GM12891 (cell line): ENCODE measurements around the gene F12. TPM values are rescaled to one million over a fixed set of nuclear protein-coding genes. Genes with fewer than 3 reads are reported as not detected.

Source experiments
- DNase-seq: peaks from one replicate; pipeline ENCODE4 v3.0.0; 2011; ENCODE audit warnings: low spot score; ENCODE audit not compliant: insufficient read length
- FAIRE-seq: peaks from 2 replicates; lab custom pipeline; 2011; peaks lifted over from hg19 to GRCh38; lab: Jason Lieb, UNC
- PAX5 ChIP-seq: IDR thresholded peaks from 2 replicates; pipeline ENCODE4 v1.6.1; 2011; ENCODE audit warnings: low read length, moderate library complexity, mild to moderate bottlenecking; ENCODE audit not compliant: insufficient read depth, severe bottlenecking
- POLR2A ChIP-seq: IDR thresholded peaks from 2 replicates; pipeline ENCODE4 v1.6.1; 2011; ENCODE audit warnings: low read depth, low read length, control low read depth
- POLR2AphosphoS5 ChIP-seq: IDR thresholded peaks from 2 replicates; pipeline ENCODE4 v1.6.1; 2011; ENCODE audit warnings: low read depth, low read length, control low read depth
- POU2F2 ChIP-seq: IDR thresholded peaks from 2 replicates; pipeline ENCODE4 v1.6.1; 2011; ENCODE audit warnings: low read depth, mild to moderate bottlenecking, control low read depth, low read length, moderate library complexity
- SPI1 ChIP-seq: IDR thresholded peaks from 2 replicates; pipeline ENCODE4 v1.6.1; 2011; ENCODE audit warnings: low read depth, low read length, control low read depth
- TAF1 ChIP-seq: IDR thresholded peaks from 2 replicates; pipeline ENCODE4 v1.6.1; 2011; ENCODE audit warnings: low read depth, low read length, control low read depth
- polyA plus RNA-seq: library from polyadenylated mRNA; unstranded; fragments of >200 nt; gene quantifications from one replicate; pipeline ENCODE4 v1.2.1, GENCODE V29; 2012; ENCODE audit warnings: low read depth, missing spikeins, inconsistent platforms; ENCODE audit not compliant: missing spikeins

F12 gene
- polyA plus RNA-seq: 4.7 TPM

GRCh38 chr5:177409043-177409801 lies at the start of gene F12:
Gene F12, minus strand, starts transcription at chr5:177409564. Its CDS starts 37 bp downstream, at chr5:177409527.
- TF ChIP-seq SPI1 (no peak), PAX5 (no peak), POU2F2 (no peak), POLR2AphosphoS5 (no peak)
- peak; percentile 31 for FAIRE-seq
- no peak for DNase-seq

DNA sequence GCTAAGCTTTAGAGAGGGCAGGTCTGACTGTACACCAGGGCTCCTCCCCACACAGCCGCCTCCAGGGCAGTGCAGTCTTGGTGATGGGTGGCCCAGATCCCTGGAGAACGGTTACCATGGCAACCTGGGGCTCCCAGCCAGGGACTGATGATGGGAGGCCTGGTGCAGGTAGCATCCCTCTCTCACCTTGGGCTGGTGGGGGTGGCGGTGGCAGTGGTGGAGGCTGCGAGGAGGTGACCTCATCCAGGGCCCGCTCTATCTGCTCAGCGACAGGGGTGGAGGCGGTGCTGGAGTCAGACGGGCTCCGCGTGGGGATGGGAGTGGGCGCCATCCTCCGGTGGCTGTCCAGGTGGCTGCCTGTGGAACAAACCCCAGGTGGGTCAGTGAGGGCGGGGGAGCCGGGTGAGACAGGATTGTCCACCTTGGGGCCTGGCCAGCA lies 49.6 kb upstream of the F12 start:
- no peak for TF ChIP-seq POU2F2
- TF ChIP-seq POLR2A: no peak
- no peak for TF ChIP-seq PAX5
- TF ChIP-seq TAF1: no peak
- no peak for TF ChIP-seq SPI1
- no peak for TF ChIP-seq POLR2AphosphoS5
- no peak for FAIRE-seq
- no peak for DNase-seq

- no peak for DNase-seq
- no peak for FAIRE-seq
- TF ChIP-seq POLR2AphosphoS5 (no peak), POLR2A (0 out of 2 replicates have a peak, but pooled peaks have one; percentile 7)
These were observed 48.7 kb upstream of the F12 start for GRCh38 chr5:177457852-177458681.

DNA sequence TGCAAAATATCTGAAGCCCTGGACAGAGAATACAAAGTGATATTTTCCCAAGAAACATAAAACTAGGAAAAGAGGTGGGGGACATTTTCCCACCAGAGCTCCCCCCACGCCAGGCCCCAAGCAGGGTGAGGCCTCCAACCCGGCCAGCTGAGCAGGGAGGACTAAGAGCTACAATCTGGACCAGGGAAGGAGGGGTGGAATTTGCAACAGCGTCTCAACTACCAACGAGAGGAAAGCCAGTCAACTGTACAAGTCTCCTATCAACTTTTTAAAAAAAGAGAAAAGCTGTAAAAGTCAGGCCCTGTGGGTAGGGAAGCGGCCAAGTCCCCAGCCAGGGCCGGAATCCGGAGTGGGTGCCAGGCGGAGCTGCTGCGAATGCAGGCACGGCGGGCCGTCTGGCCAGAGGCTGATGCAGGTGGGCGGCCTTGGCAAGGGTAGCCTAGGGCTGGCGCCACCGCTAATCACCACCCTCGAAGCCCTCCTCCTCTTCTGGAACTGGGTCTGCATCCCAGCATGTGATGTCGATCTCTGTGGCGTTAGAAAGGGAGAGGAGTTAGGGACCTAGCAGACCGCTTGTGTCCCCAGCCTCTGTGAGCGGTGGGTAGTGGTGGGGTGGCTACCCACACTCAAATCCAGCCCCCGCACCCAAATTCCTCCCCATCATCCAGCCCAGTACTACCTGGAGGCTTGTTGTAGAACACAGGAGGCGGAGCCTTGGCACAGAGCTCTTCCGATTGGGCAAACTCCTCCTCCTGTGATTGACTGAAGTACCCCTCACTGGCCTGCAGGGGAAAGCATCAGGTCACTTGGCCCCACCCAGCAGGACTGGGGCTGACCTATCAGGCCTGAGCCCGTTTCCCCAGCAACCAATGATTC lies 47.9 kb upstream of the F12 start:
- FAIRE-seq (peak; percentile 99), DNase-seq (peak; percentile 96)
- TF ChIP-seq POU2F2 (0 out of 2 replicates have a peak, but pooled peaks have one; percentile 19), TAF1 (no peak), POLR2A (0 out of 2 replicates have a peak, but pooled peaks have one; percentile 41)

DNA sequence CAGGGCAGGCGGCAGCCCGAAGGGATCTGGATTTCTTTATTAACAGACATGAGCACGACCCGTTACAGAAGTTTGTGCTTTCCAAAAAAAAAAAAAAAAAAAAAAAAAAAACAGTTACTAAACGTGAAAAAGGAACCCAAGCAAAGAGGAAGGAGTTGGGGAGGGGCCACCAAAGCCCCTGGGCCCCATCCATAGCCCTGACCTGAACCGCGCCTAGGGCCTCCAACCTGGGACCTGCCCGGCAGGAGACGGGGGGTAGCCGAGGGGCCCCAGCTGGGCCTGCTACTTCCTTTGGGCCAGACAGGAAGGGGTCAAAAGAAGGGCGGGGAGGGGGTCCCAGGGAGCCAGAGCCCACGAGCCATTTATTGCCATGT lies 47.2 kb upstream of the F12 start:
- DNase-seq (no peak), FAIRE-seq (no peak)
- no peak for TF ChIP-seq SPI1
- TF ChIP-seq POLR2A: no peak
- no peak for TF ChIP-seq POLR2AphosphoS5
- TF ChIP-seq POU2F2: no peak
- TF ChIP-seq PAX5: no peak
- TF ChIP-seq TAF1: no peak

DNA sequence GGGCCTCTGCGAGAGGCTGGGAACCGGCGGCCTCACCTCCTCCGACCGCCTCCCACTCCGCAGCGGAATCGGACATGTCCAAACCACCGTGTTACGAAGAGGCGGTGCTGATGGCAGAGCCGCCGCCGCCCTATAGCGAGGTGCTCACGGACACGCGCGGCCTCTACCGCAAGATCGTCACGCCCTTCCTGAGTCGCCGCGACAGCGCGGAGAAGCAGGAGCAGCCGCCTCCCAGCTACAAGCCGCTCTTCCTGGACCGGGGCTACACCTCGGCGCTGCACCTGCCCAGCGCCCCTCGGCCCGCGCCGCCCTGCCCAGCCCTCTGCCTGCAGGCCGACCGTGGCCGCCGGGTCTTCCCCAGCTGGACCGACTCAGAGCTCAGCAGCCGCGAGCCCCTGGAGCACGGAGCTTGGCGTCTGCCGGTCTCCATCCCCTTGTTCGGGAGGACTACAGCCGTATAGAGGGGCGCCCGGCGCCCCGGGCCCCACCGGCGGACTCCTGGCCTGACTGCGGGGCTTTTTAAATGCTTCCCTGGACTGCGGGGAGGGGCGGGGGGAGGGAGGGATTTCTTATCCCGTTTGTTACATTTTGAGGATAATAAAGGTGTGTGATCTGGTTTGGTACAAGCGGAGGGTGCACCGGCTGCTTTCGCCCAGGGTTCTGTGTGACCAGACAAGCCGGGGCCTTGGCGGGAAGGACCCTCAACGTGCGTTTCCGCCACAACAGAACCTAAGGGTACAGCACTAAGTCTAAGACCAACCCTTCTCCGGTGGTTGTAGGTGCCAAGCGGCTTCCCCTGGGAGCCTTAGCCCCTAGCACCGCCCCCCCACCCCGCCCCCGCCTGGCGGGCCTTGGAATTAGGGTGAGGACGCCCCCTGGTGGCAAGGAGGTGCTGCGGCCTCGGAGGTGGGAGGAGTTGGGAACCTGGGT lies 46.6 kb upstream of the F12 start:
- peak; percentile 84 for FAIRE-seq
- peak; percentile 96 for DNase-seq
- TF ChIP-seq SPI1: no peak
- peak; percentile 32; the same call in 1 of the 2 replicates for TF ChIP-seq POLR2A
- no peak for TF ChIP-seq PAX5
- TF ChIP-seq POU2F2: no peak
- TF ChIP-seq TAF1: no peak
- TF ChIP-seq POLR2AphosphoS5: 0 out of 2 replicates have a peak, but pooled peaks have one; percentile 8

- DNase-seq: peak; percentile 87
- peak; percentile 99 for FAIRE-seq
- no peak for TF ChIP-seq POU2F2
- 0 out of 2 replicates have a peak, but pooled peaks have one; percentile 14 for TF ChIP-seq TAF1
- no peak for TF ChIP-seq SPI1
- peak; percentile 35 for TF ChIP-seq PAX5
- peak; percentile 72 for TF ChIP-seq POLR2AphosphoS5
- no peak; the same call in 1 of the 2 replicates for TF ChIP-seq POLR2A
These were observed 45.8 kb upstream of the F12 start for GRCh38 chr5:177455036-177455660.

DNA sequence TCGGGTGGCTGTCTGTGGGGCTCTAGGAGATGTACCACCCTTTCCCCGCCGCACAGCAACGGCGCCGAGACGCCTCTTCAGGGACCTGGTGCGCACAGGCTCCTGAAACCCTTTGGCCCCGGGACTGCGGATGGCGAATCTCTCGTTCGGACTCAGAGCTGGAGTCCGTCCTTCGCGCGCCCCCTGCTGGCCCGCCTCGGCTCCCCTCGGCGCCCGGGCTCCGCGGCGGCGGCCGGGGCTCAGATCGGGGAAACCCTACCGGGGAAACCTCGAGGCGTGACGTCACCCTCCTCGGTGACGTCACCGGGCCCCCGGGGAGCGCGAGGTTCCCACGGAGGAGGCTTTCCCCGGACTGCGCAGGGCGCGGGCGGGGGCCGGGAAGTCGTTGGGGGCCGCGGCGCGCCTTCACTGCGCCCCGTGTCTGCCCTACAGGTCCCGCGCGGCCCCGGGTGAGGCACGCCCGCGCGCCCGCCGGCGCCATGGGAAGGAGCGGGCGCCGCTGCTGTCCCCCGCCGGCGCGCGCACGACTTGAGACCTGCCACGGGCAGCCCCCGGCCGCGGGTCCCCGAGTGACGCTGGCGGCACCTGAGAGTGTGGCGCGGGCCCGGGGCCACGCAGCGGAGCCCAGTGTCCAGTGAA lies 45.2 kb upstream of the F12 start:
- DNase-seq: peak; percentile 99
- TF ChIP-seq POLR2A: no peak
- no peak for TF ChIP-seq TAF1
- no peak for TF ChIP-seq POU2F2
- TF ChIP-seq POLR2AphosphoS5: no peak
- TF ChIP-seq SPI1: no peak
- TF ChIP-seq PAX5: no peak
- no peak for FAIRE-seq
